Peyer's patch (tissue), 4 donors: ENCODE results near the gene ZFHX2.

Source experiments
- CTCF ChIP-seq, 6 experiments: fragments of 450-650 bp in 4 of 6; fragments of 200-600 bp in 2 of 6; sonication (generic) in 1 of 6; IDR thresholded peaks; one replicate each; pipeline ENCODE4 v1.5.1; 2017 to 2019; ENCODE audit warnings: antibody characterized with exemption in 6 of 6, mild to moderate bottlenecking in 3 of 6, moderate library complexity in 1 of 6
- POLR2A ChIP-seq, 2 donors: fragments of 450-650 bp; IDR thresholded peaks; one replicate each; pipeline ENCODE4 v1.5.1; 2017; ENCODE audit warnings: antibody characterized with exemption in 2 of 2, mild to moderate bottlenecking in 2 of 2, moderate library complexity in 2 of 2

- no peak for TF ChIP-seq CTCF (IDR thresholded peaks at IDR 0.05)
- no peak for TF ChIP-seq POLR2A (IDR thresholded peaks at IDR 0.05)
Observed at GRCh38 chr14:23548351-23549318, 2.9 kb downstream of the ZFHX2 start.
